ENCODE measurements around the gene GRID2.

- TF ChIP-seq POLR2AphosphoS5 (IDR thresholded peaks at IDR 0.05; ENCODE audit: low read depth, low read length) (no peak), CTCF (IDR thresholded peaks at IDR 0.05) (no peak), ELF1 (IDR thresholded peaks at IDR 0.05) (no peak), EP300 (IDR thresholded peaks at IDR 0.05; ENCODE audit: borderline replicate concordance in 1 of 2, low read depth in 1 of 2, low read length in 1 of 2) (no peak), GABPA (IDR thresholded peaks at IDR 0.05; ENCODE audit: low read depth) (no peak), TEAD4 (IDR thresholded peaks at IDR 0.05; ENCODE audit: borderline replicate concordance, insufficient read depth) (no peak), USF2 (IDR thresholded peaks at IDR 0.05; ENCODE audit: borderline replicate concordance, low read depth, low read length) (no peak), USF1 (IDR thresholded peaks at IDR 0.05; ENCODE audit: borderline replicate concordance, low read depth) (no peak), TAF1 (IDR thresholded peaks at IDR 0.05; ENCODE audit: borderline replicate concordance, low read depth, low read length) (no peak), SMC3 (IDR thresholded peaks at IDR 0.05; ENCODE audit: low read depth, low read length) (no peak), PBX3 (IDR thresholded peaks at IDR 0.05) (no peak), JUND (IDR thresholded peaks at IDR 0.05) (no peak)
Observed at GRCh38 chr4:93127489-93127888, 823.7 kb downstream of the GRID2 start.

Data from SK-N-SH (cell line).